Osteoblast (primary cell): Measurements from ENCODE around the gene MB. TPM values are rescaled to one million over a fixed set of nuclear protein-coding genes. Genes with fewer than 3 reads are reported as not detected.

Source experiments
- DNase-seq: peaks from one replicate; pipeline ENCODE4 v3.0.0; 2011; ENCODE audit warnings: low spot score, mixed read lengths; ENCODE audit not compliant: insufficient read length; ENCODE audit errors: missing footprints
- H2AFZ ChIP-seq: 2 replicates; pipeline ENCODE4 v1.6.0; 2011; ENCODE audit warnings: mild to moderate bottlenecking, low read length
- H3K27ac ChIP-seq: 2 replicates; pipeline ENCODE4 v1.5.1; 2011; ENCODE audit warnings: mild to moderate bottlenecking, low read depth, low read length, moderate library complexity
- H3K27me3 ChIP-seq: 2 replicates; pipeline ENCODE4 v1.6.0; 2012; ENCODE audit warnings: mild to moderate bottlenecking, control low read depth, inconsistent platforms, low read length, moderate library complexity; ENCODE audit not compliant: insufficient read depth
- H3K36me3 ChIP-seq: 2 replicates; pipeline ENCODE4 v1.5.1; 2011; ENCODE audit warnings: mild to moderate bottlenecking, low read length, control low read depth, moderate library complexity; ENCODE audit not compliant: insufficient read depth
- H3K4me1 ChIP-seq: 2 replicates; pipeline ENCODE4 v1.5.1; 2011; ENCODE audit warnings: mild to moderate bottlenecking, low read length, control low read depth, moderate library complexity; ENCODE audit not compliant: insufficient read depth
- H3K4me2 ChIP-seq: 2 replicates; pipeline ENCODE4 v1.6.0; 2011; ENCODE audit warnings: mild to moderate bottlenecking, low read length; ENCODE audit not compliant: insufficient read depth
- H3K4me3 ChIP-seq: fragments of 200-600 bp; sonication (generic); 3 replicates; pipeline ENCODE4 v1.5.1; 2012; ENCODE audit warnings: mild to moderate bottlenecking, low read length, inconsistent platforms; ENCODE audit not compliant: insufficient read depth
- H3K79me2 ChIP-seq: 2 replicates; pipeline ENCODE4 v1.6.0; 2012; ENCODE audit warnings: mild to moderate bottlenecking, low read length, control low read depth, inconsistent platforms; ENCODE audit not compliant: insufficient read depth
- H3K9me3 ChIP-seq: 2 replicates; pipeline ENCODE4 v1.5.1; 2011; ENCODE audit warnings: low read depth, low read length, control low read depth
- H4K20me1 ChIP-seq: 2 replicates; pipeline ENCODE4 v1.6.0; 2012; ENCODE audit warnings: mild to moderate bottlenecking, low read length, control low read depth; ENCODE audit not compliant: insufficient read depth
- total RNA-seq: library from RNA; depleted of rRNA; stranded (reverse); fragments of >200 nt; gene quantifications from 2 replicates; pipeline ENCODE4 v1.2.3, GENCODE V29; 2012
- TF ChIP-seq, protein P1 (sequence below): IDR thresholded peaks from 2 replicates; pipeline ENCODE4 v1.5.1; 2011; ENCODE audit warnings: mild to moderate bottlenecking, low read depth, low read length, moderate library complexity; ENCODE audit errors: extremely low read depth

Gene MB
- total RNA-seq, 1 donor: 0.36 TPM

DNA sequence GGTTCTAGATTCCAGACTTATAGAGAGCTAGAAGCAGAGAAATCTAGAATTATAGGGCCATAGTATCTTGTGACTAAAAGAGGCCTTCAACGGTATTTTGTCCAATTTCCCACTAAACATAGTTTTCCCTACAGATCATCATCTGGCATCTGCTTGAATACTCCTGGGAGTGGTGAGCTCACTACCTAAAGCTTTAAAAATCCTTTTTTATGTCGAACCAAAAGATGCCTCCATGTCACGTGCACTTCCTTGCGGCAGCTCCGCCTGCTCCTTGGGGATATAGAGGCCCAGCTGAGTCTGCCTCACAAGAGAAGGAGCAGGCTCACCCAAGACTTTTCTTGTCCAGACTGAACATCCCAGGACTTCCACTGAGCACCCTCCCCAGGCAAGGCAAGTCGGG lies 4.3 kb upstream of the MB start:
- peak overlapping the region; percentile 26 for H3K27ac ChIP-seq
- no peaks in the 10 kb centered on the region for H3K36me3 ChIP-seq
- peak overlapping the region; percentile 27 for H3K4me2 ChIP-seq
- DNase-seq: no peak
- no peaks in the 10 kb centered on the region for H4K20me1 ChIP-seq
- peaks cover 20% of the 10 kb centered on the region for H3K4me1 ChIP-seq
- H2AFZ ChIP-seq: no peak overlapping the region
- TF ChIP-seq, protein P1, sequence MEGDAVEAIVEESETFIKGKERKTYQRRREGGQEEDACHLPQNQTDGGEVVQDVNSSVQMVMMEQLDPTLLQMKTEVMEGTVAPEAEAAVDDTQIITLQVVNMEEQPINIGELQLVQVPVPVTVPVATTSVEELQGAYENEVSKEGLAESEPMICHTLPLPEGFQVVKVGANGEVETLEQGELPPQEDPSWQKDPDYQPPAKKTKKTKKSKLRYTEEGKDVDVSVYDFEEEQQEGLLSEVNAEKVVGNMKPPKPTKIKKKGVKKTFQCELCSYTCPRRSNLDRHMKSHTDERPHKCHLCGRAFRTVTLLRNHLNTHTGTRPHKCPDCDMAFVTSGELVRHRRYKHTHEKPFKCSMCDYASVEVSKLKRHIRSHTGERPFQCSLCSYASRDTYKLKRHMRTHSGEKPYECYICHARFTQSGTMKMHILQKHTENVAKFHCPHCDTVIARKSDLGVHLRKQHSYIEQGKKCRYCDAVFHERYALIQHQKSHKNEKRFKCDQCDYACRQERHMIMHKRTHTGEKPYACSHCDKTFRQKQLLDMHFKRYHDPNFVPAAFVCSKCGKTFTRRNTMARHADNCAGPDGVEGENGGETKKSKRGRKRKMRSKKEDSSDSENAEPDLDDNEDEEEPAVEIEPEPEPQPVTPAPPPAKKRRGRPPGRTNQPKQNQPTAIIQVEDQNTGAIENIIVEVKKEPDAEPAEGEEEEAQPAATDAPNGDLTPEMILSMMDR: no peak
- H3K9me3 ChIP-seq: no peaks in the 10 kb centered on the region
- no peaks in the 10 kb centered on the region for H3K27me3 ChIP-seq
- no peaks in the 10 kb centered on the region for H3K79me2 ChIP-seq
- H3K4me3 ChIP-seq: no peak overlapping the region

DNA sequence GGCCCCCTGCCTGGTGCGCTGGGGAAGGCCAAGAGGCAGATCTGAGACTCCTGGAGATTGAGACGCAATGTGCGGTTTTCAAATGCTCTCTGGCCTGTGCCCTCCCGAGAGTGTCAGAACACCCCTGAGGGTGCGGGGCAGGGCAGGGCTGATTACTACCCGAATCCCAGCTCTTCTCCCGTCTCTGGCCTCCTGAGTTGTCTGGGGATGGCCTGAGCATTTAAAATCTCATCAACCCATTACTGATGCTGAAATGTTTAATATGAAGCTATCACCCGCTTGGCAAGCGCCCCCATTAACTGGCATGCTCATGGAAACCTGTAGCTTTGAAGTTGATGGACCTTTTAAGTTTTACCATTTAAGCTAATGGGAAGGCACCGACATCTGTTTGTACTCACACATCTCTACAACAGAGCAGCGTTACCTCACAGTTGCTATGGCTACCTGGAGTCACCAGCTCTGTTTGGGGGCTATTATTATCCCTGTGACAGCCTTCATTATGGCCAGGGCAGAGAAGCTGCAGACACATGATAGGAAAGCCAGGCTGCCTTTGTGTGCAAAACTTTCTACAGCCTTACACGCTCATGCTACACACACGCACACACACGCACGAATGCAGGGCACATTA lies 3.6 kb upstream of the MB start:
- Histone ChIP-seq H3K36me3 (no peaks in the 10 kb centered on the region), H4K20me1 (no peaks in the 10 kb centered on the region), H3K79me2 (no peaks in the 10 kb centered on the region), H3K4me1 (peaks cover 18% of the 10 kb centered on the region), H3K4me2 (no peak overlapping the region), H3K9me3 (no peaks in the 10 kb centered on the region), H3K27me3 (no peaks in the 10 kb centered on the region), H3K27ac (peak overlapping the region; percentile 26), H3K4me3 (no peak overlapping the region), H2AFZ (no peak overlapping the region)
- no peak for DNase-seq
- TF ChIP-seq, protein P1: no peak

DNA sequence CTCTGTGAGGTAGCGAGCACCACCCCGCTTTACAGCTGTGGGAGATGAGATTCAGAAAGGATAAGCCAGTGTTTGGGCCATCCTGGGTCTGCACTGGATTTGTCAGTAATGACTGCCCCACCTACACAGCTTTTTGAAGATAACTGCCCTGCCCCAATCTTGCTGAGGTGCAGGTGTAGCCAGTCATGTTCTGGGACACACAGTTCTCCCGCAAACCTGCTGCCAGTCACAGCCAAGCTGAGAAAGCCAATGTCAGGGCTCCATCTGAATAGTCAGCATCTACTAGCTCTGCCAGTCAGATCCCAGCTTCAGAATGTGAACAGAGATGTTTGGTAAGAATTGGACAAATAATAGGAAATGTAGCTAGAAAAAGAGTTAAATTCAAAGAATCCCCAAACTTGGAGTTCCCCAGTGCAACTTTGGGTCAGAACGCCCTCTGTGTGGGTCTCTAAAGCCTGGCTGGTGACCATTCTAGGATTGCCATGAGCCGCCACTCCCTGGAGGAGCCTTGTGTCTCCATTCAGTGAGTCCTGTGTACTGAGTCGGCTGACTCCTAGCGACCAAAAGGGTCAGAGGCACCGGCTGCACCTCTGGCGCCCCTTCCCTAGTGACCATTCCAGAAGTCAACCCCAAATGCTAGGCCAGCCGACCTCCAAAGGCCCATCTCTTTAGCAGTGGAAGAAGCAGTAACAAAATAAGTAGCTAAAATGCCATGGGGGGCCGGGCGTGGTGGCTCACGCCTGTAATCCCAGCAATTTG lies 2.4 kb upstream of the MB start:
- DNase-seq: no peak
- Histone ChIP-seq H3K4me2 (no peak overlapping the region), H3K27me3 (no peaks in the 10 kb centered on the region), H3K4me3 (no peak overlapping the region), H3K4me1 (peaks cover 17% of the 10 kb centered on the region), H3K9me3 (no peaks in the 10 kb centered on the region), H3K27ac (no peak overlapping the region), H3K79me2 (no peaks in the 10 kb centered on the region), H4K20me1 (no peaks in the 10 kb centered on the region), H2AFZ (no peak overlapping the region), H3K36me3 (no peaks in the 10 kb centered on the region)
- TF ChIP-seq, protein P1: no peak

DNA sequence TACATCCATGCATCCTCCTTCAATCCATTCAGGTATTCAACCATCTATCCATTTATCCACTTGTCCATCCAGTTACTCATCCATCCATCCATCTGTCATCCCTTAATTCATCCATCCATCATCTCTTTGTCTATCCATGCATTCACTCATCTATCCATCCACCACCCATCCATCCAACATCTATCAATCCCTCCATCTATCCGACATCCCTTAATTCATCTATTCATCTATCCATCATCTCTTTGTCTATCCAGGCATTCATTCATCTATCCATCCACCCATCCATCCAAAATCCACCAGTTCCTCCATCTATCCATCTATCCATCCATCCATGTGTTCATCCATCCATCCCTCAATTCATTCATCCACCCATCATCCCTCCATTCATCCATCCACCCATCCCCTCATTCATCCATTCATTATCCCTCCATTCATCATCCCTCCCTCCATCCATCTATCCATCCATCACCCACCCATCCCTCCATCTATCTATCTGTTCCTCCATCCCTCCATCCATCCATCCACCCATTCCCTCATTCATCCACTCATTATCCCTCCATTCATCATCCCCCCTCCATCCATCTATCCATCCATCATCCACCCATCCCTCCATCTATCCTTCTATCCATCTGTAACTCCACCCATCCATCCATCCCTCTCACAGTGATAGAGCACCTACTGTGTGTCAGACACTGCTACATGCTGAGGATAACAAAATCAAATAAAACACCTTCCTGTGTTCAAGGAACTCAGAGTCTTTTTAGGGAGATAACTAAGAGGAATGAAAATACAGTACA lies 1.5 kb upstream of the MB start:
- no peaks in the 10 kb centered on the region for H4K20me1 ChIP-seq
- no peak for DNase-seq
- H3K36me3 ChIP-seq: no peaks in the 10 kb centered on the region
- H2AFZ ChIP-seq: no peak overlapping the region
- no peak overlapping the region for H3K4me3 ChIP-seq
- no peaks in the 10 kb centered on the region for H3K9me3 ChIP-seq
- TF ChIP-seq, protein P1: no peak
- no peak overlapping the region for H3K4me2 ChIP-seq
- peaks cover 17% of the 10 kb centered on the region for H3K4me1 ChIP-seq
- H3K79me2 ChIP-seq: no peaks in the 10 kb centered on the region
- H3K27me3 ChIP-seq: no peaks in the 10 kb centered on the region
- H3K27ac ChIP-seq: no peak overlapping the region
